ENCODE measurements around the gene UBXN2A. TPM values are rescaled to one million over a fixed set of nuclear protein-coding genes. Genes with fewer than 3 reads are reported as not detected.

The UBXN2A gene
- total RNA-seq, 1 experiment from 2014 or later = 19.7 TPM

GRCh38 chr2:24046930-24047702, 106.9 kb downstream of the UBXN2A start, which contains the start of gene WDCP:
Gene WDCP, minus strand, starts transcription at chr2:24047391. Its CDS starts 7,897 bp downstream, at chr2:24039494.
- peak within 1 kb of the TSS; percentile 78 to 97 (median 97); a peak in 6 of 7 replicates for H3K27ac Mint-ChIP-seq
- Histone ChIP-seq H3K23ac (ENCODE audit: insufficient read length, low read depth, low read length) (no peak within 1 kb of the TSS), H3K4ac (ENCODE audit: low read depth, low read length) (no peak within 1 kb of the TSS), H3K27ac (ENCODE audit: insufficient read length, low read depth, low read length) (peak within 1 kb of the TSS; percentile 13), H4K91ac (ENCODE audit: insufficient read length, low read depth, low read length) (no peak within 1 kb of the TSS), H2AFZ (ENCODE audit: low read length) (no peak within 1 kb of the TSS), H3K56ac (ENCODE audit: insufficient read length, low read depth, low read length) (no peak within 1 kb of the TSS), H3K14ac (ENCODE audit: insufficient read depth, low read length) (no peak within 1 kb of the TSS), H2BK15ac (ENCODE audit: low read depth, low read length) (no peak within 1 kb of the TSS), H2BK5ac (ENCODE audit: insufficient read length, low read length) (no peak within 1 kb of the TSS), H2AK5ac (ENCODE audit: insufficient read length, low read length) (no peak within 1 kb of the TSS), H3K79me1 (ENCODE audit: insufficient read depth, low read depth, low read length, poor library complexity, severe bottlenecking) (no peaks in the 10 kb centered on the region), H3K9me3 (ENCODE audit: control insufficient read depth, low read depth, low read length) (no peaks in the 10 kb centered on the region), H4K20me1 (ENCODE audit: control insufficient read depth, insufficient read depth, insufficient read length) (peaks cover 5% of the 10 kb centered on the region), H2BK20ac (ENCODE audit: low read depth, low read length, poor library complexity, severe bottlenecking) (no peak within 1 kb of the TSS), H3K4me1 (ENCODE audit: insufficient read depth, low read length) (0 out of 2 replicates have a peak, but pooled peaks cover 1% of the 10 kb centered on the region), H4K5ac (ENCODE audit: insufficient read length, low read depth, low read length) (no peak within 1 kb of the TSS), H3K4me2 (ENCODE audit: insufficient read depth, insufficient read length, low read length) (peak within 1 kb of the TSS; percentile 97), H2BK12ac (ENCODE audit: insufficient read length, low read depth, low read length) (no peak within 1 kb of the TSS), H3K79me2 (ENCODE audit: insufficient read depth, low read length) (peaks cover 2% of the 10 kb centered on the region; the same call in 1 of the 2 replicates), H2BK120ac (ENCODE audit: low read depth, low read length, poor library complexity, severe bottlenecking) (no peak within 1 kb of the TSS), H3K23me2 (ENCODE audit: insufficient read length, low read depth, low read length, poor library complexity, severe bottlenecking) (peaks cover 9% of the 10 kb centered on the region), H3T11ph (ENCODE audit: low read length) (no peak within 1 kb of the TSS), H3K18ac (ENCODE audit: insufficient read length, low read depth, low read length) (no peak within 1 kb of the TSS), H3K9ac (ENCODE audit: extremely low read depth, insufficient read length, low read length) (peak within 1 kb of the TSS; percentile 89), H3K27me3 (ENCODE audit: insufficient read depth, low read length) (no peaks in the 10 kb centered on the region), H4K8ac (replicated peaks; ENCODE audit: insufficient read length, low read depth, low read length) (no peak within 1 kb of the TSS)
- WGBS (ENCODE audit: extremely low coverage, insufficient read length, low lambda C conversion rate) = no CpG with 5 or more reads among the region's 38 CpGs
- no peaks in the 10 kb centered on the region for H3K27me3 Mint-ChIP-seq (ENCODE audit: low read depth)
- H3K4me3 Mint-ChIP-seq = peak within 1 kb of the TSS; percentile 97 to 99
- H3K4me1 Mint-ChIP-seq = peaks cover 15 to 22% of the 10 kb centered on the region in 2 experiments
- no peak for TF ChIP-seq CTCF (conservative IDR thresholded peaks at IDR 0.05)
- peaks cover 0 to 7% (median 6%) of the 10 kb centered on the region in 3 experiments; a peak in 5 of 7 replicates for H3K36me3 Mint-ChIP-seq (ENCODE audit: insufficient read depth in 1 of 3, low read depth in 3 of 3)
- H3K9me3 Mint-ChIP-seq = no peaks in the 10 kb centered on the region
- peak; percentile 99 for DNase-seq
